GM12878 (cell line): ENCODE results near the gene ANKDD1B.
"Not testable (repeated sequence)": the region's sequence is repeated elsewhere in the genome, so short reads cannot be mapped to it uniquely, and the experiment has no call there.

Experiments used
- ESRRA ChIP-seq: IDR thresholded peaks from 2 replicates; pipeline ENCODE4 v1.6.1; 2012; ENCODE audit warnings: mild to moderate bottlenecking, low read length, improper control_type of control experiment
- SIN3A ChIP-seq: IDR thresholded peaks from 2 replicates; pipeline ENCODE4 v1.6.1; 2012; ENCODE audit warnings: low read depth, low read length, improper control_type of control experiment
- SRF ChIP-seq, 2 experiments: IDR thresholded peaks; 2 replicates each; pipeline ENCODE4 v1.6.1; 2011; ENCODE audit warnings: low read depth in 2 of 2, low read length in 2 of 2, mild to moderate bottlenecking in 1 of 2, moderate library complexity in 1 of 2
- TCF12 ChIP-seq: IDR thresholded peaks from 2 replicates; pipeline ENCODE4 v1.6.1; 2011; ENCODE audit warnings: low read depth, mild to moderate bottlenecking, low read length
- TF ChIP-seq, protein P1 (sequence below), 3 experiments: IDR thresholded peaks in 2 of 3; conservative IDR thresholded peaks in 1 of 3; 2 replicates each; pipeline ENCODE4 v1.5.1; 2011; ENCODE audit warnings: low read depth in 3 of 3, low read length in 3 of 3, mild to moderate bottlenecking in 3 of 3, control low read depth in 2 of 3, moderate library complexity in 2 of 3, inconsistent platforms in 1 of 3, mixed read lengths in 1 of 3; ENCODE audit not compliant: control insufficient read depth in 2 of 3, insufficient read depth in 1 of 3; ENCODE audit errors: extremely low read depth in 1 of 3

GRCh38 chr5:75578280-75578679 lies 33.0 kb upstream of the ANKDD1B start:
- TF ChIP-seq, protein P1, sequence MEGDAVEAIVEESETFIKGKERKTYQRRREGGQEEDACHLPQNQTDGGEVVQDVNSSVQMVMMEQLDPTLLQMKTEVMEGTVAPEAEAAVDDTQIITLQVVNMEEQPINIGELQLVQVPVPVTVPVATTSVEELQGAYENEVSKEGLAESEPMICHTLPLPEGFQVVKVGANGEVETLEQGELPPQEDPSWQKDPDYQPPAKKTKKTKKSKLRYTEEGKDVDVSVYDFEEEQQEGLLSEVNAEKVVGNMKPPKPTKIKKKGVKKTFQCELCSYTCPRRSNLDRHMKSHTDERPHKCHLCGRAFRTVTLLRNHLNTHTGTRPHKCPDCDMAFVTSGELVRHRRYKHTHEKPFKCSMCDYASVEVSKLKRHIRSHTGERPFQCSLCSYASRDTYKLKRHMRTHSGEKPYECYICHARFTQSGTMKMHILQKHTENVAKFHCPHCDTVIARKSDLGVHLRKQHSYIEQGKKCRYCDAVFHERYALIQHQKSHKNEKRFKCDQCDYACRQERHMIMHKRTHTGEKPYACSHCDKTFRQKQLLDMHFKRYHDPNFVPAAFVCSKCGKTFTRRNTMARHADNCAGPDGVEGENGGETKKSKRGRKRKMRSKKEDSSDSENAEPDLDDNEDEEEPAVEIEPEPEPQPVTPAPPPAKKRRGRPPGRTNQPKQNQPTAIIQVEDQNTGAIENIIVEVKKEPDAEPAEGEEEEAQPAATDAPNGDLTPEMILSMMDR (IDR thresholded peaks at IDR 0.05 in 2 of 3, conservative IDR thresholded peaks at IDR 0.05 in 1 of 3; ENCODE audit: control insufficient read depth in 2 of 3, extremely low read depth in 1 of 3, insufficient read depth in 1 of 3, low read depth in 3 of 3, low read length in 3 of 3), result not testable (repeated sequence)
- not testable (repeated sequence) for TF ChIP-seq TCF12; SRF (IDR thresholded peaks at IDR 0.05; ENCODE audit: low read depth in 2 of 2, low read length in 2 of 2); SIN3A; ESRRA
